ENCODE results near the gene VWA7.

Gene VWA7

GRCh38 chr6:31765559-31765909 is 11.6 kb downstream of the VWA7 start:
- no peak for TF ChIP-seq CTCF (IDR thresholded peaks at IDR 0.05; ENCODE audit: poor library complexity, severe bottlenecking)
- H3K4me3 ChIP-seq (ENCODE audit: severe bottlenecking): no peak overlapping the region
- peaks cover 19% of the 10 kb centered on the region for H3K36me3 ChIP-seq (ENCODE audit: low read depth)

GRCh38 chr6:31764198-31764597 is 12.9 kb downstream of the VWA7 start:
- no peak for DNase-seq (ENCODE audit: low spot score)
- no peak for TF ChIP-seq CTCF (IDR thresholded peaks at IDR 0.05; ENCODE audit: poor library complexity, severe bottlenecking)
- no peak overlapping the region for H3K4me3 ChIP-seq (ENCODE audit: severe bottlenecking)
- H3K36me3 ChIP-seq (ENCODE audit: low read depth): peaks cover 19% of the 10 kb centered on the region
- no peak overlapping the region for H3K27ac ChIP-seq (ENCODE audit: poor library complexity, severe bottlenecking)
- no peaks in the 10 kb centered on the region for H3K27me3 ChIP-seq (ENCODE audit: insufficient read depth, poor library complexity, severe bottlenecking)
- H3K4me1 ChIP-seq (ENCODE audit: insufficient read depth, poor library complexity, severe bottlenecking): peaks cover 3% of the 10 kb centered on the region
- H3K9me3 ChIP-seq (ENCODE audit: severe bottlenecking): no peaks in the 10 kb centered on the region
- ATAC-seq (ENCODE audit: low read depth): no peak

More at GRCh38 chr6:31765559-31765909, 11.6 kb downstream of the VWA7 start:
- no peak for ATAC-seq (ENCODE audit: low read depth)
- H3K27ac ChIP-seq (ENCODE audit: poor library complexity, severe bottlenecking): no peak overlapping the region
- no peak for DNase-seq (ENCODE audit: low spot score)
- H3K4me1 ChIP-seq (ENCODE audit: insufficient read depth, poor library complexity, severe bottlenecking): peaks cover 3% of the 10 kb centered on the region
- H3K9me3 ChIP-seq (ENCODE audit: severe bottlenecking): no peaks in the 10 kb centered on the region
- no peaks in the 10 kb centered on the region for H3K27me3 ChIP-seq (ENCODE audit: insufficient read depth, poor library complexity, severe bottlenecking)

GRCh38 chr6:31763619-31763940 is 13.5 kb downstream of the VWA7 start:
- no peaks in the 10 kb centered on the region for H3K27me3 ChIP-seq (ENCODE audit: insufficient read depth, poor library complexity, severe bottlenecking)
- H3K4me3 ChIP-seq (ENCODE audit: severe bottlenecking): no peak overlapping the region
- H3K27ac ChIP-seq (ENCODE audit: poor library complexity, severe bottlenecking): peak overlapping the region; percentile 6
- peaks cover 21% of the 10 kb centered on the region for H3K36me3 ChIP-seq (ENCODE audit: low read depth)
- H3K4me1 ChIP-seq (ENCODE audit: insufficient read depth, poor library complexity, severe bottlenecking): peaks cover 3% of the 10 kb centered on the region
- no peak for TF ChIP-seq CTCF (IDR thresholded peaks at IDR 0.05; ENCODE audit: poor library complexity, severe bottlenecking)
- ATAC-seq (ENCODE audit: low read depth) (peak; percentile 68), DNase-seq (ENCODE audit: low spot score) (no peak)
- no peaks in the 10 kb centered on the region for H3K9me3 ChIP-seq (ENCODE audit: severe bottlenecking)

- no peaks in the 10 kb centered on the region for H3K9me3 ChIP-seq (ENCODE audit: severe bottlenecking)
- peak; percentile 15; the same call in 1 of the 3 replicates for ATAC-seq (ENCODE audit: low read depth)
- no peak for TF ChIP-seq CTCF (IDR thresholded peaks at IDR 0.05; ENCODE audit: poor library complexity, severe bottlenecking)
- H3K36me3 ChIP-seq (ENCODE audit: low read depth): peaks cover 27% of the 10 kb centered on the region
- no peak overlapping the region for H3K4me3 ChIP-seq (ENCODE audit: severe bottlenecking)
- H3K27me3 ChIP-seq (ENCODE audit: insufficient read depth, poor library complexity, severe bottlenecking): no peaks in the 10 kb centered on the region
- H3K4me1 ChIP-seq (ENCODE audit: insufficient read depth, poor library complexity, severe bottlenecking): peaks cover 3% of the 10 kb centered on the region
- H3K27ac ChIP-seq (ENCODE audit: poor library complexity, severe bottlenecking): peak overlapping the region; percentile 6
- DNase-seq (ENCODE audit: low spot score): no peak
Observed at GRCh38 chr6:31762878-31763618, 14.1 kb downstream of the VWA7 start.

- no peak for TF ChIP-seq CTCF (IDR thresholded peaks at IDR 0.05; ENCODE audit: poor library complexity, severe bottlenecking)
- Histone ChIP-seq H3K27ac (ENCODE audit: poor library complexity, severe bottlenecking) (peak within 1 kb of the TSS; percentile 6), H3K36me3 (ENCODE audit: low read depth) (peaks cover 28% of the 10 kb centered on the region), H3K4me1 (ENCODE audit: insufficient read depth, poor library complexity, severe bottlenecking) (peaks cover 3% of the 10 kb centered on the region), H3K4me3 (ENCODE audit: severe bottlenecking) (no peak within 1 kb of the TSS), H3K9me3 (ENCODE audit: severe bottlenecking) (no peaks in the 10 kb centered on the region), H3K27me3 (ENCODE audit: insufficient read depth, poor library complexity, severe bottlenecking) (no peaks in the 10 kb centered on the region)
- DNase-seq (ENCODE audit: low spot score): no peak
- no peak for ATAC-seq (ENCODE audit: low read depth)
Observed at GRCh38 chr6:31762356-31762755, 14.8 kb downstream of the VWA7 start, which contains the start of gene SAPCD1. TSS of gene SAPCD1 (plus strand) at chr6:31762656. CDS start at chr6:31763055, 399 bp downstream.

Measured in RWPE2 (cell line).